ACC112 (cell line): ENCODE data around the gene ZNF223.
A peak's percentile ranks its signal among the peaks of the same experiment; 100 is the strongest.

Experiments used
- H2AFZ ChIP-seq: fragments of 200-600 bp; sonication (generic); one replicate; pipeline ENCODE4 v1.6.0; 2017; ENCODE audit warnings: antibody characterized with exemption, low read length; ENCODE audit not compliant: unreplicated experiment
- H3K27ac ChIP-seq: fragments of 200-600 bp; sonication (generic); 2 replicates; pipeline ENCODE4 v1.5.1; 2014; ENCODE audit warnings: low read depth, mild to moderate bottlenecking, antibody characterized with exemption, low read length, moderate library complexity
- H3K27me3 ChIP-seq: fragments of 200-600 bp; sonication (generic); 2 replicates; pipeline ENCODE4 v1.6.1; 2014; ENCODE audit warnings: mild to moderate bottlenecking, antibody characterized with exemption, low read length, moderate library complexity, mixed read lengths; ENCODE audit not compliant: insufficient read depth
- H3K36me3 ChIP-seq: fragments of 200-600 bp; sonication (generic); 2 replicates; pipeline ENCODE4 v1.6.1; 2016; ENCODE audit warnings: mild to moderate bottlenecking, antibody characterized with exemption, low read length, moderate library complexity, mixed read lengths; ENCODE audit not compliant: insufficient read depth
- H3K4me1 ChIP-seq: fragments of 200-600 bp; sonication (generic); one replicate; pipeline ENCODE4 v1.6.1; 2016; ENCODE audit warnings: low read length, mixed read lengths; ENCODE audit not compliant: insufficient read depth, unreplicated experiment, control insufficient read depth
- H3K4me3 ChIP-seq: fragments of 200-600 bp; sonication (generic); 2 replicates; pipeline ENCODE4 v1.5.1; 2014; ENCODE audit warnings: mild to moderate bottlenecking, low read depth, low read length
- H3K79me2 ChIP-seq: fragments of 200-600 bp; sonication (generic); one replicate; pipeline ENCODE4 v1.6.0; 2016; ENCODE audit warnings: low read length; ENCODE audit not compliant: control insufficient read depth, unreplicated experiment, insufficient read depth

Gene ZNF223

GRCh38 chr19:44051650-44052402 is at the start of gene ZNF223:
TSS of gene ZNF223 (plus strand) at chr19:44052036. CDS start at chr19:44055177, 3,141 bp downstream.
- peaks cover 16% of the 10 kb centered on the region; the same call in 1 of the 2 replicates for H3K27me3 ChIP-seq
- peak within 1 kb of the TSS; percentile 99 for H2AFZ ChIP-seq
- H3K27ac ChIP-seq = no peak within 1 kb of the TSS
- peaks cover 7% of the 10 kb centered on the region for H3K36me3 ChIP-seq
- peak within 1 kb of the TSS; percentile 85 for H3K4me3 ChIP-seq
- peaks cover 5% of the 10 kb centered on the region for H3K79me2 ChIP-seq
- H3K4me1 ChIP-seq = peaks cover 3% of the 10 kb centered on the region

- Histone ChIP-seq H3K27me3 (no peaks in the 10 kb centered on the region), H3K36me3 (peaks cover 10% of the 10 kb centered on the region), H2AFZ (peak overlapping the region; percentile 94), H3K4me1 (peaks cover 4% of the 10 kb centered on the region), H3K27ac (no peak overlapping the region), H3K79me2 (peaks cover 15% of the 10 kb centered on the region), H3K4me3 (peak overlapping the region; percentile 98)
These were observed 49.6 kb upstream of the ZNF223 start for GRCh38 chr19:44002212-44002565.

DNA sequence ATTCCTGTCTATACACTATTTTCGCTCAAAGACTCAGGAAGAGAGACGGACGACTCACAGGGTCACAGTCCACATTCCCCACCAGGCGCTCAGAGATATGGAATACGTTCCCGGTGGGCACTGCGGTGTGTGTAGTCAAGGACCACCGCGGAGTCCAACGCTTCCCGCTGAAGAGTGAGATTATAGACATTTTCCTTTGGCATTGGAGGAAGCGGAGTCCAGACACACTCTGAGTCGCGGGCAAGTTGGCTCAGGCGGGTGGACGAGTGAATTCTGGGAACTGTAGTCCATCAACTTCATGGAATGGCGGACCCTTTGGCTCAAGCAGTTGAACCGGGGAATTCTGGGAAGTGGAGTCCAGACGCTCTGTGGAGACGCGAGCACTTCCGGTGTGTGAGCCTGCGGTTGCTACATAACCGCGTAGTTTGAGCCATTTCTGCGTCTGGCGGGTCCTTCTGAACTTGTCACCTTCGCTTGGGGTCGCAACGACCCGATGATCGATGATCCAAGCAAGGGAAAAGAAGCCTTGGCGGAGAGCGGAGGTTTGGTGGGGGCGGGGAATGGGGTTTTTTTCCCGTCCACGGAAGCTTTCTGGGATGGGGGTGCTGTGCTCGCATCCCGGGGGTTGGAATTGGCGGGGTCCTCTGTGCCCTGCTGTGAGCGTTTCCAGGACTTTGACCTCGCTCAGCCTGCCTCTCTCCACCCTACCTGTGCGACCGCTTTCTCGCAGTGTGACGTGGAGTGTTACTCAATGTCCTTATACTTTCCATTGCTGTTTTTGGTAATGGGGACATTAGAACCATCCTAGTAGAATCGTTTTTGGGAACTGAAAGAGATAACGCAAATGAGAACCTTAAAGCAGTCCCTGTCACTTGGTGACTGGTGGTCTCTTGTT is 49.0 kb upstream of the ZNF223 start, which contains the start of gene ZNF230:
Gene ZNF230, plus strand, starts transcription at position 392 of the 895 bp plus-strand sequence. CDS start 4,122 bp downstream, outside the sequence.
- Histone ChIP-seq H3K27ac (peak within 1 kb of the TSS; percentile 2; the same call in 1 of the 2 replicates), H2AFZ (peak within 1 kb of the TSS; percentile 94), H3K27me3 (no peaks in the 10 kb centered on the region), H3K4me3 (peak within 1 kb of the TSS; percentile 98), H3K4me1 (peaks cover 4% of the 10 kb centered on the region), H3K36me3 (peaks cover 16% of the 10 kb centered on the region), H3K79me2 (peaks cover 15% of the 10 kb centered on the region)

- H3K27ac ChIP-seq = peak overlapping the region; percentile 2; the same call in 1 of the 2 replicates
- peaks cover 15% of the 10 kb centered on the region for H3K79me2 ChIP-seq
- peak overlapping the region; percentile 15 for H2AFZ ChIP-seq
- H3K4me3 ChIP-seq = peak overlapping the region; percentile 98
- H3K4me1 ChIP-seq = peaks cover 4% of the 10 kb centered on the region
- H3K27me3 ChIP-seq = no peaks in the 10 kb centered on the region
- H3K36me3 ChIP-seq = peaks cover 23% of the 10 kb centered on the region
These were observed 48.3 kb upstream of the ZNF223 start for GRCh38 chr19:44003461-44004009.

GRCh38 chr19:44005973-44006372 is 45.9 kb upstream of the ZNF223 start:
- H2AFZ ChIP-seq = no peak overlapping the region
- no peaks in the 10 kb centered on the region for H3K27me3 ChIP-seq
- H3K36me3 ChIP-seq = peaks cover 46% of the 10 kb centered on the region
- peaks cover 15% of the 10 kb centered on the region for H3K79me2 ChIP-seq
- H3K4me3 ChIP-seq = no peak overlapping the region
- H3K4me1 ChIP-seq = peaks cover 4% of the 10 kb centered on the region
- H3K27ac ChIP-seq = no peak overlapping the region

- peaks cover 60% of the 10 kb centered on the region for H3K36me3 ChIP-seq
- H3K4me1 ChIP-seq = peaks cover 4% of the 10 kb centered on the region
- H3K79me2 ChIP-seq = peaks cover 15% of the 10 kb centered on the region
- H3K27ac ChIP-seq = no peak overlapping the region
- no peak overlapping the region for H2AFZ ChIP-seq
- H3K27me3 ChIP-seq = no peaks in the 10 kb centered on the region
- no peak overlapping the region for H3K4me3 ChIP-seq
These were observed 44.4 kb upstream of the ZNF223 start for GRCh38 chr19:44007473-44007872.

DNA sequence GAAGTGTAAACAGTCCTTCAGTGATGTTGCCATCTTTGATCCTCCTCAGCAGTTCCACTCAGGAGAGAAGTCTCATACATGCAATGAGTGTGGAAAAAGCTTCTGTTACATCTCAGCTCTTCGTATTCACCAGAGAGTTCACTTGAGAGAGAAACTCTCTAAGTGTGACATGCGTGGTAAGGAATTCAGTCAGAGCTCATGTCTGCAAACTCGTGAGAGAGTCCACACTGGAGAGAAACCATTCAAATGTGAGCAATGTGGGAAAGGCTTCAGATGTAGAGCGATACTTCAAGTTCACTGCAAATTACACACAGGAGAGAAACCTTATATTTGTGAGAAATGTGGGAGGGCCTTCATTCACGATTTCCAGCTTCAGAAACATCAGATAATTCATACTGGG is 41.4 kb upstream of the ZNF223 start:
- Histone ChIP-seq H3K79me2 (peaks cover 3% of the 10 kb centered on the region), H3K27ac (no peak overlapping the region), H3K36me3 (peaks cover 64% of the 10 kb centered on the region), H3K27me3 (no peaks in the 10 kb centered on the region), H3K4me1 (no peaks in the 10 kb centered on the region), H2AFZ (no peak overlapping the region), H3K4me3 (no peak overlapping the region)

GRCh38 chr19:44019498-44019897 is 32.3 kb upstream of the ZNF223 start:
- H3K4me1 ChIP-seq = no peaks in the 10 kb centered on the region
- H3K36me3 ChIP-seq = no peaks in the 10 kb centered on the region
- no peak overlapping the region for H3K4me3 ChIP-seq
- no peaks in the 10 kb centered on the region for H3K79me2 ChIP-seq
- H2AFZ ChIP-seq = no peak overlapping the region
- no peak overlapping the region for H3K27ac ChIP-seq
- H3K27me3 ChIP-seq = 0 out of 2 replicates have a peak, but pooled peaks cover 4% of the 10 kb centered on the region

DNA sequence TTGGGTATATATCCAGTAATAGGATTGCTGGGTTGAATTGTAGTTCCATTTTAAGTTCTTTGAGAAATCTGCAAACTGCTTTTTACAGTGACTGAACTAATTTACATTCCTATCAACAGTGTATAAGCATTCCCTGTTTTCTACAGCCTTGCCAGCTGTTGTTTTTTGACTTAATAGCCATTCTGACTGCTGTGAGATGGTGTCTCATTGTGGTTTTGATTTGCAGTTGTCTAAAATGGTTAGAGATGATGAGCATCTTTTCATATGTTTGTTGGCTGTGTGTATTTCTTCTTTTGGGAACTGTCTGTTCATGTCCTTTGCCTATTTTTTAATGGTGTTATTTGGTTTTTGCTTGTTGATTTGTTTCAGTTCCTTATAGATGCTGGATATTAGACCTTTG is 30.6 kb upstream of the ZNF223 start:
- Histone ChIP-seq H3K27ac (no peak overlapping the region), H3K4me1 (peaks cover 7% of the 10 kb centered on the region), H2AFZ (no peak overlapping the region), H3K4me3 (no peak overlapping the region), H3K79me2 (no peaks in the 10 kb centered on the region), H3K27me3 (0 out of 2 replicates have a peak, but pooled peaks cover 4% of the 10 kb centered on the region), H3K36me3 (no peaks in the 10 kb centered on the region)

DNA sequence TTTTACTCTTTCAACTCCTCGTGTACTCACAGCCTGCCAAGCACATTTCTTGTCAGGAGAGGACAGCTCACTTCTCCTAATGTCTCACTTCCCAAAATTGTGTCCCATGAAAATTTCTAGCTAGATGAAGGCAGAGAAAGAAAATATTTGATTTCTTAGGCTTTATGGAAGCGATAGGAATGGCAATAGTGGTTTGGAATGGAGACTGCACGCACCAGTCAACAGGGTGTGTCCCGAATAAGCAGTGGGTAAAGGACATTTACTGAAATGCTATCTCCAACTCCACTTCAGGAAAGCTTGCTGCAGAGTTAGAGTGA is 27.0 kb upstream of the ZNF223 start:
- H3K79me2 ChIP-seq = no peaks in the 10 kb centered on the region
- peaks cover 20% of the 10 kb centered on the region for H3K36me3 ChIP-seq
- 0 out of 2 replicates have a peak, but pooled peaks cover 4% of the 10 kb centered on the region for H3K27me3 ChIP-seq
- peak overlapping the region; percentile 79 for H3K4me3 ChIP-seq
- H3K27ac ChIP-seq = no peak overlapping the region
- H3K4me1 ChIP-seq = peaks cover 7% of the 10 kb centered on the region
- H2AFZ ChIP-seq = peak overlapping the region; percentile 97
